ENCODE results near the gene ARID5B.

The ARID5B gene

GRCh38 chr10:61870526-61870895 lies 31.0 kb upstream of the ARID5B start:
- no peak overlapping the region for H3K4me2 ChIP-seq
- H3K36me3 ChIP-seq (ENCODE audit: insufficient read depth), result no peaks in the 10 kb centered on the region
- no peak overlapping the region for H3K4me3 ChIP-seq (IDR thresholded peaks at IDR 0.05; ENCODE audit: insufficient read depth, low read depth, low read length)
- TF ChIP-seq, protein P1, sequence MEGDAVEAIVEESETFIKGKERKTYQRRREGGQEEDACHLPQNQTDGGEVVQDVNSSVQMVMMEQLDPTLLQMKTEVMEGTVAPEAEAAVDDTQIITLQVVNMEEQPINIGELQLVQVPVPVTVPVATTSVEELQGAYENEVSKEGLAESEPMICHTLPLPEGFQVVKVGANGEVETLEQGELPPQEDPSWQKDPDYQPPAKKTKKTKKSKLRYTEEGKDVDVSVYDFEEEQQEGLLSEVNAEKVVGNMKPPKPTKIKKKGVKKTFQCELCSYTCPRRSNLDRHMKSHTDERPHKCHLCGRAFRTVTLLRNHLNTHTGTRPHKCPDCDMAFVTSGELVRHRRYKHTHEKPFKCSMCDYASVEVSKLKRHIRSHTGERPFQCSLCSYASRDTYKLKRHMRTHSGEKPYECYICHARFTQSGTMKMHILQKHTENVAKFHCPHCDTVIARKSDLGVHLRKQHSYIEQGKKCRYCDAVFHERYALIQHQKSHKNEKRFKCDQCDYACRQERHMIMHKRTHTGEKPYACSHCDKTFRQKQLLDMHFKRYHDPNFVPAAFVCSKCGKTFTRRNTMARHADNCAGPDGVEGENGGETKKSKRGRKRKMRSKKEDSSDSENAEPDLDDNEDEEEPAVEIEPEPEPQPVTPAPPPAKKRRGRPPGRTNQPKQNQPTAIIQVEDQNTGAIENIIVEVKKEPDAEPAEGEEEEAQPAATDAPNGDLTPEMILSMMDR (conservative IDR thresholded peaks at IDR 0.05; ENCODE audit: low read depth, low read length), result no peak
- no peak overlapping the region for H2AFZ ChIP-seq (ENCODE audit: low read depth)
- H3K9ac ChIP-seq, result no peak overlapping the region
- no peaks in the 10 kb centered on the region for H3K27me3 ChIP-seq (ENCODE audit: insufficient read depth, low read depth)
- no peaks in the 10 kb centered on the region for H4K20me1 ChIP-seq (ENCODE audit: insufficient read depth)
- no peaks in the 10 kb centered on the region for H3K4me1 ChIP-seq (ENCODE audit: low read depth, poor library complexity, severe bottlenecking)
- no peak overlapping the region for H3K27ac ChIP-seq
- no peaks in the 10 kb centered on the region for H3K79me2 ChIP-seq (ENCODE audit: insufficient read depth, low read depth)

DNA sequence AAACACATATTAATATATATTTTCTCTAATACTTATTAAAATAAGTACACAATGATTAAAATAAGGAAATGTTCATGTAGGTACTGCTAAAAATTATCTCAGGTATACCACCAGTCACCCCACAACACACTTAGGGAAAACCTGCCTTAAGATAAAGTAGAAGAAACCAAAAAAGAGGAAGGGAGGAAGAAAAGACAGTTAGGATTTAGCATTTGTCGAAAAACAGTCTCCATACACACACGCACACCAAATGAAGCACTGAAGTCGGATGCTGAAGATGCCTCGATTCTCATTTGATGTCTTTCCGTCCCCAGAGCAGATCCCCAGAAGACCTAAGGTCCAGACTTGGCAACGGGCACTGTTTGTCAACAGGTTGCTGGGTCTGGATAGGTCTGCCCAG lies 30.0 kb upstream of the ARID5B start:
- no peaks in the 10 kb centered on the region for H3K4me1 ChIP-seq (ENCODE audit: low read depth, poor library complexity, severe bottlenecking)
- H3K36me3 ChIP-seq (ENCODE audit: insufficient read depth), result no peaks in the 10 kb centered on the region
- H3K79me2 ChIP-seq (ENCODE audit: insufficient read depth, low read depth), result no peaks in the 10 kb centered on the region
- H3K9ac ChIP-seq, result no peak overlapping the region
- H3K27me3 ChIP-seq (ENCODE audit: insufficient read depth, low read depth), result no peaks in the 10 kb centered on the region
- no peak overlapping the region for H3K4me3 ChIP-seq (IDR thresholded peaks at IDR 0.05; ENCODE audit: insufficient read depth, low read depth, low read length)
- no peak overlapping the region for H2AFZ ChIP-seq (ENCODE audit: low read depth)
- TF ChIP-seq, protein P1 (conservative IDR thresholded peaks at IDR 0.05; ENCODE audit: low read depth, low read length), result no peak
- no peak overlapping the region for H3K4me2 ChIP-seq
- no peak overlapping the region for H3K27ac ChIP-seq
- no peaks in the 10 kb centered on the region for H4K20me1 ChIP-seq (ENCODE audit: insufficient read depth)

- Histone ChIP-seq H3K4me2 (no peak overlapping the region), H3K4me3 (IDR thresholded peaks at IDR 0.05; ENCODE audit: insufficient read depth, low read depth, low read length) (no peak overlapping the region), H3K79me2 (ENCODE audit: insufficient read depth, low read depth) (no peaks in the 10 kb centered on the region), H4K20me1 (ENCODE audit: insufficient read depth) (no peaks in the 10 kb centered on the region), H3K4me1 (ENCODE audit: low read depth, poor library complexity, severe bottlenecking) (no peaks in the 10 kb centered on the region), H3K27ac (no peak overlapping the region), H3K27me3 (ENCODE audit: insufficient read depth, low read depth) (no peaks in the 10 kb centered on the region), H2AFZ (ENCODE audit: low read depth) (no peak overlapping the region), H3K9ac (no peak overlapping the region), H3K36me3 (ENCODE audit: insufficient read depth) (no peaks in the 10 kb centered on the region)
- TF ChIP-seq, protein P1 (conservative IDR thresholded peaks at IDR 0.05; ENCODE audit: low read depth, low read length), result no peak
Measured at GRCh38 chr10:61877887-61878739, 23.4 kb upstream of the ARID5B start.

- Histone ChIP-seq H3K9ac (no peak overlapping the region), H4K20me1 (ENCODE audit: insufficient read depth) (no peaks in the 10 kb centered on the region), H2AFZ (ENCODE audit: low read depth) (no peak overlapping the region), H3K27ac (no peak overlapping the region), H3K79me2 (ENCODE audit: insufficient read depth, low read depth) (no peaks in the 10 kb centered on the region), H3K4me1 (ENCODE audit: low read depth, poor library complexity, severe bottlenecking) (no peaks in the 10 kb centered on the region), H3K4me2 (no peak overlapping the region), H3K4me3 (IDR thresholded peaks at IDR 0.05; ENCODE audit: insufficient read depth, low read depth, low read length) (no peak overlapping the region), H3K36me3 (ENCODE audit: insufficient read depth) (no peaks in the 10 kb centered on the region), H3K27me3 (ENCODE audit: insufficient read depth, low read depth) (no peaks in the 10 kb centered on the region)
- TF ChIP-seq, protein P1 (conservative IDR thresholded peaks at IDR 0.05; ENCODE audit: low read depth, low read length), result no peak
Measured at GRCh38 chr10:61878740-61879068, 22.8 kb upstream of the ARID5B start.
